Omental fat pad (tissue), 4 donors: ENCODE results near the gene FCHSD1. TPM values are rescaled to one million over a fixed set of nuclear protein-coding genes. Genes with fewer than 3 reads are reported as not detected.

Source experiments
- ATAC-seq: fragments of 150-250 bp; one replicate; pipeline ENCODE4 v1.9.1; 2016; ENCODE audit warnings: mild to moderate bottlenecking, moderate library complexity; ENCODE audit not compliant: low FRiP score
- DNase-seq: peaks from one replicate; pipeline ENCODE4 v3.0.0-alpha.2; 2019; ENCODE audit warnings: low spot score
- CTCF ChIP-seq, 3 donors: fragments of 450-650 bp; IDR thresholded peaks; one replicate each; pipeline ENCODE4 v1.5.1; 2016 to 2017; ENCODE audit warnings: antibody characterized with exemption in 3 of 3, mild to moderate bottlenecking in 3 of 3, moderate library complexity in 2 of 3
- total RNA-seq, 4 donors: library from RNA; depleted of rRNA; stranded (reverse); fragments of >200 nt; gene quantifications; one replicate each; pipeline ENCODE4 v1.1.0, GENCODE V29; 2016

Gene FCHSD1
- total RNA-seq, 4 donors from 2014 or later, result 11.2 to 19.7 (median 15.5) TPM

- no peak for DNase-seq
- no peak for ATAC-seq
- TF ChIP-seq CTCF (IDR thresholded peaks at IDR 0.05), result no peak
Measured at GRCh38 chr5:141692533-141692888, 41.3 kb upstream of the FCHSD1 start.

GRCh38 chr5:141691867-141692532 lies 40.8 kb upstream of the FCHSD1 start:
- ATAC-seq (peak; percentile 89), DNase-seq (peak; percentile 82)
- TF ChIP-seq CTCF (IDR thresholded peaks at IDR 0.05), result peak in 2 of 3 donors; percentile 45 to 97

- ATAC-seq, result no peak
- no peak for DNase-seq
- no peak for TF ChIP-seq CTCF (IDR thresholded peaks at IDR 0.05)
Measured at GRCh38 chr5:141691286-141691866, 40.2 kb upstream of the FCHSD1 start.

GRCh38 chr5:141686648-141687416 lies 35.6 kb upstream of the FCHSD1 start:
- no peak for ATAC-seq
- no peak for TF ChIP-seq CTCF (IDR thresholded peaks at IDR 0.05)
- DNase-seq, result no peak

GRCh38 chr5:141685591-141685990 lies 34.4 kb upstream of the FCHSD1 start:
- ATAC-seq (no peak), DNase-seq (no peak)
- TF ChIP-seq CTCF (IDR thresholded peaks at IDR 0.05), result no peak

- TF ChIP-seq CTCF (IDR thresholded peaks at IDR 0.05), result no peak
- no peak for DNase-seq
- ATAC-seq, result no peak
Measured at GRCh38 chr5:141683596-141684141, 32.5 kb upstream of the FCHSD1 start.
